IPS-18c (cell line): ENCODE data around the gene TRIM54.
"Not testable (repeated sequence)": the region's sequence is repeated elsewhere in the genome, so short reads cannot be mapped to it uniquely, and the experiment has no call there.

Experiments used
- H3K4me3 ChIP-seq: 2 replicates; pipeline ENCODE4 v1.7.0; 2013; ENCODE audit warnings: low read depth, mild to moderate bottlenecking, low read length, moderate library complexity; ENCODE audit not compliant: insufficient read depth
- H3K9me3 ChIP-seq: one replicate; pipeline ENCODE4 v1.6.1; 2013; ENCODE audit warnings: mild to moderate bottlenecking, low read length, moderate library complexity; ENCODE audit not compliant: control insufficient read depth, insufficient read depth

Gene TRIM54

DNA sequence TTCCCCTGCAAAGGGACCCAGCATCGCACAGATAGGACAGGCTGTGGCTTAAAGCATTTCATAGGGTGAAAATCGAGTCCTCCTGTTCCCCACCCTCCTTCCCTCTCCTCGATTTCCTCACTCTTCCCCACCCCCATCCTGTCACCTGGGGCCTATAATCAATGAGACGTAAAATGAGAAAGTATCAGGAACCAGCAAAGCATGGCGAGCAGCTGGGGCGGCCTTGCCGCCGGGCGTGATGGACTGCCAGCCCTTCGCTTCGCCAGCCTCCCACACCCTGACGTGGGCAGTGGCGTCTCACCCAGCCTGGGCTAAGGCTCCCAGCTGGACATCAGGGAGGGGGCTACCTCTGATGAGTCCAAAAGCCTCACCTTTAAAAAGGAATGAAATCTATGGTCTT, 30.5 kb upstream of the TRIM54 start:
- Histone ChIP-seq H3K9me3 (no peaks in the 10 kb centered on the region), H3K4me3 (no peak overlapping the region)

DNA sequence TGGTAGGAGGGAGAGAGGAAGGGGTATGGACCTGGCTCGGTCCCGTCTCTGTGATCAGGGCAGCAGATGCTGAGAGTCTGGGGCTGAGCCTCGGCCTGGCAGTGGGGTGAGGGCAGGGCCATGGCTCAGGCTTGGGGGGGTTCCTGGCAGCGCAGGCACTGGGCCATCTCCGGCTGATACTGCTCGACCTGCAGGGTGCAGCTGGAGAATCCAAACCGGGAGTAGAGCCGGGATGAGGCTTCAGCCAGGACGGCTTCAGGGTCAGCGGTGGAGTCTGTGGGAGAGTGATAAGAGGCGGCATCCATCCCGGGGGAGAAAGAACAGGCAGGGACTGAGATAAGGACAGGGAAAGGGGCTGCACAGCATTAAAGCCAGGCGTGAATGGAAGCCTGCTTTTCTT, 27.0 kb upstream of the TRIM54 start:
- Histone ChIP-seq H3K4me3 (no peak overlapping the region), H3K9me3 (no peaks in the 10 kb centered on the region)

DNA sequence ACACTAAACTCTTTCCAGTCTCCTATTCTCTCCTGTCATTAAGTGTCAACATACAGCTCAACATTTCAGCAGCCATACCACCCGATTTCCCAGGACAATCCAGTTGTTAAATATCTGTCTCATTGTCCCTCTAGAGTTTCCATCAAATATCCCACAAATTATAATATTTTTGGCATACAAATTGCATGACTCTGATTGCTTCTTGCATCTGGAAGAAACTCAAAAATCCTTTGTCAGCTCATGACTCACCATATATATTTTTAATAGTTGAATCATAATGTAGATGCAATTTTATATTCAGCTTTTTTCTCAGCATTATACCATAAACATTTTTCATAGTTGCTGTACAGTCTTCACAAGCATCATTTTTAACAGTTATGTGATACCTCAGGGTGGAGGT, 26.6 kb upstream of the TRIM54 start:
- Histone ChIP-seq H3K4me3 (no peak overlapping the region), H3K9me3 (no peaks in the 10 kb centered on the region)

DNA sequence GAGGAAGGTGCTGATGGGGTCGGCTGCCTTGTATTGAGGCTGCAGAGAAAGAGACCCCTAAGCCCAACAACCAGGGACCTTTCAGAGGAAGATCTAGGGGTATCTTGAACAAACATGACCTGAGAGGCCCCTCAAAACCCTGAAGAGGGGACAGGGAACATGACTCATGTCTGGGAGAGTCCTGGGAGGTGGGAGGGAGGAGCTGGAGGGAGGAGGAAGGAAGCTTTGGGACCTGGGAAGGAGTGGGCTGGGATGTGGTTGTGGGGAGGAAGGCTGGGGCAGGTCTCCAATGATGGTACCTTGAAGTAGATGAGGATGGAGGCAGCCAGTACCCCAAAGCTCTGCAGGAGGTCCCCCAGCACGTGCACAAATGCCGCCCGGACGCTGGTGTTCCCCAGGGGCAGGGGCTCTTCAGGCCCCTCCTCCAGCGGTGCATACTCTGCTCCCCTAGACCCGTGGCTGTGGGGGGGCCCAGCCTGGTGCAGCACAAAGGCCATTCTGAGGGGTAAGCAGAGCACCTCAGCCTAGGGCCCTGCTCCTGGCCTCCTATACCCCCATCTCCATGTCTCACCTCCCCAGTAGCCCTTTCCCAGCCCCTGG, 25.3 kb upstream of the TRIM54 start:
- no peaks in the 10 kb centered on the region for H3K9me3 ChIP-seq
- H3K4me3 ChIP-seq = no peak overlapping the region; the same call in 1 of the 2 replicates

DNA sequence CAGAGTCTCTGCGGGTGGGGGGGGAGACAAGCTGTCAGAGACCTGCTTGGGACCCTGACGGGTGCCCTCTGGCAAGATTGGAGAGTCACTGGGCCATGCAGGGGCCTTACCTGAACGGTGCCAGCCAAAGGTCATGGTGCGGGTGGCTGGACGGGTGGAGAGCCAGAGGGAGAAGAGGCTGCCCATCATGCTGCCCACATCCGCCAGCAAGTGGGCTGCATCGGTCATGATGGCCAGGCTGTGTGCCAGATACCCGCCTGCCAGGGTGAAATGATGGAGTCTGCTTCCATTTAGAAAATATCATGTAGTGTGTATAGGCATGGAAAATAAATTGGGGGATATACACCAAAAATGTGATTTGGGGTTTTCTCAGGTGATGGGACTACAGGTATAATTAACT, 24.2 kb upstream of the TRIM54 start:
- Histone ChIP-seq H3K4me3 (no peak overlapping the region), H3K9me3 (no peaks in the 10 kb centered on the region)

DNA sequence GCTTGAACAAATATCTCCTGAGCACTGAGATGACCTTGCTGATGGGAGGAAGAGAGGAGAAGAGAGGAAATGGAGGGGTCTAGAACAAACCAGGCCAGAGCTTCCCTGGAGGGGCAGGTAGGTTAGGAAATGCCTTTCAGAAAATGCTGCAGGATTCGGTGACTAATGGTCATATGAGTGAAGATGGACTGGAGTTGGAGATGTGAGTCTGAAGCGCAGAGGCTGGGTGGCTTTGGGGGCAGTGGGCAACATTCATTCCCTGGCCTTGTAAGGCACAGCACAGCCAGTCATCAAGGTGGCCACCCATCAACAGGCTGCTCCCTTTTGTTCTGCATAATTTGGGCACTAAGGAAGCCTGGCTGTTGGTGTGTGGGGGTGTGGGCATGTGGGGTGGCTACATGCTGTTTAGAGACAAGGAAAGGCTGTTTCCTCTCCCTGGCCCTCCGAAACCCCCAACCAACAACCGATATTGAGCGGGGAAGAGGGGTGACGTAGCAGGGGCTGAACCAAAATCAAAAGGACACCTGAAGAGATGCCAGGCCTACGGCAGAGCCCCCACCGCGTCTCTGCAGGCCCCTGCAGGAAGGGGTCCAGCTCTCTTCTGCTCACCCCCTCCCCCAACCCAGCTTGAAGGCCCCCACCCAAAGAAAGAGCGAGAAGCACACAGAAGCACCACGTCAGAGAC, 20.8 kb upstream of the TRIM54 start:
- Histone ChIP-seq H3K4me3 (peak overlapping the region; percentile 36), H3K9me3 (no peaks in the 10 kb centered on the region)

DNA sequence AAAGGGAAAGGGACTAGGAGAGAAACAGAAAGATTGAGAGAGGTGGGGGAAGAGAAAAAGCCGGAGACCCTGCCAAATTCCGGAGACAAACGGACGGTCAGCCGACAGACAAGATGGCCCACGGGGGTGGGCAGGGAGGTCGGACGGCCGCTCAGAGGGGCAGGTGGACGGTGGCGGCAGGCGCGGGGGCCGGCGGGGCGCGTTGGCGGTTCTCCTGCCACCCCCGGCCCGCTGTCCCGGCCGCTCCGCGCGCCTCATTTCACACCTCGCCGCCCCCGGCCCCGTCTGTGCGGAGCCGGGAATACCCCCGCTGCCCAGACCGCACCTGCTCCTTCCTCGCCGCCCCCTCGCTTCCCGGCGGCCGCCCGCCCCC, 20.3 kb upstream of the TRIM54 start:
- Histone ChIP-seq H3K4me3 (peak overlapping the region; percentile 36; the same call in 1 of the 2 replicates), H3K9me3 (no peaks in the 10 kb centered on the region)

DNA sequence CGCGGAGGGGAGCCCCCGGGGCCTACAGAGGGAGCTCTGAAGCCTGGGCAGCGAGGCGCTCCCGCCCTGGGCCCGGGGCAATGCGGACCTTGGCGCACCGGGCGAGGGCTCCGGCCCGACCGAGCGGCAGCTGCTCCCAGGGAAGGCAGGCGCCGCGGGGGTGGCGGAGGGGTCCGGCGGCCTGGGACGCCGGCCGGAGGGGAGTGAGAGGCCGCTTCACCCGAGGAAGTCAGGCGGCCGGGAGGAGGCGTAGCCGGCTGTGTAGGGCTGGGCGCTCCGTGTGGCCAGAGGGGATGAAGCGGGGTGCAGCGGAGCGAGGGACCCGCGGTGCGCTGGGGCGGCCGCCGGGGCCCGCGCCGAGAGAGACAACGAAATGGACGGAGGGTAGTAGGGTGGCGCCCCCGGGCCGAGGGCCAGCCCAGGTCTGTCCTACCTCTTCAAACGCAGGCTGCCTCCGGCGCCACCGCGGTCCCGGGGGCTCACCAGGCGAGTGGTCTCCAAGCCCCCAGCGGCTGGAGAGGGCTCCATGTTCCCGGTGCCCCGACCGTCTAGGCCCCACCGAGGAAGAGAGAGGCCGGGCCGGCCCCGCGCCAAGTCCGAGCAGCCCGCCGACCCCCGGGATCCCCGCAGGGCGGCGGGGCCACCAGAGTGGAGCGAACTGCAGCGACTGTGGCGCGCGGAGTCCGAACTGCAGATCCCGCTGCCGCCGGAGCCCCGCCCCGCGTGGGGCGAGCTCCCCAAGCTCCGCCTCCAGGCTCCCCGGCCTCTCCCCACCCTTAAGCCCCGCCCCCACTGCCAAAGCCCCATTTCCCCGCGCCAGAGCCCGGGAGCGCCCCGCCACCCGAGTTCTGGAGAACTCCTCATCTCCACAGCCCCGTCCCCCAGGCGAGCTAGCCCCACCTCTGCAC, 19.6 kb upstream of the TRIM54 start, which contains the start of gene SLC30A3:
SLC30A3 (minus strand) TSS at position 669 of the 908 bp plus-strand sequence; CDS start at position 528, 141 bp downstream.
- no peaks in the 10 kb centered on the region for H3K9me3 ChIP-seq
- H3K4me3 ChIP-seq = peak within 1 kb of the TSS; percentile 61

DNA sequence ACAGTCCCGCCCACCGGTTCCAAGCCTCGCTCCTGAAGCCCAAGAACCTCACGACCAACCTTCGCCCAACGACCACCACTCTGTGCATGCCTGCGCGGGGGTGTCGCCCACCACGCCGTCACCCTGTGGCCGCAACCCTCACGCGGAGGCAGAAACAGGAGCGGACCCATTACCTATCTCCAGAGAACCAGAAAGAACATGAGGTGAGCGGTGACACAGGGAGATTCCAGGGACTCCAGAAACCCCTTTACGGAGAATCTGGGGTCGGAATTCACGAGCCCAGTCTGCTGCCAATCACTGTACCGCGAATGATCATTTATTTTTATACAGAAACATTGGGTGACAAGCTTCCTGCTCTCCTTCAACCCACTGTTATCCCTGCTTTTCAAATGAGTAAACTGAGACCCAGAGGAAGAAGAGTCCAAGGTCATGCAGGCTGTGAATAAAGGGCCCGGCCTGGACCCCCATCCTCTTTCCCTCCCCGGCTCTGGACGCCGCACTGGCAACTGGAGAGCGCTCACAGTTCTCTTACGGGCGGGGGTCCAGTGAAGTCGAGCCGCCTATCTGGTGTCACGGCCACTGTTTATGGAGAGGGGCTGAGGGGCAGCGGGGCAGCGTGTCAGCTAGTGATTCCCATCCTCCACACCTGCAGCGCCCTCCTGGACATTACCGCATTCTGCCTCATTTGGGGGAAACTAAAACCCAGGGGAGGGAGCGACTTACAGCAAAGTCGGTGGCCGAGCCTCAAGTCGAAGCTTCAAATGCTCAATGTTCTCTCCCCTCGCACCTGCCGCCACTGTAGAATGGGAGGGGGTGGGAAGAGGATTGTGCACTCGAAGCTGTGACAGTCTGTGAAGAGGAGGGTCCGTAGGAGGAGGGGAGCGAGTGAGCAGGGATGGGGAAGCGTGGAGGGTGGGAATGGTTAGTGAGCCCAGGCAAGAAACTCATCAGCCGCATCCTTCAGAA, 18.7 kb upstream of the TRIM54 start:
- H3K9me3 ChIP-seq = no peaks in the 10 kb centered on the region
- peak overlapping the region; percentile 61 for H3K4me3 ChIP-seq

DNA sequence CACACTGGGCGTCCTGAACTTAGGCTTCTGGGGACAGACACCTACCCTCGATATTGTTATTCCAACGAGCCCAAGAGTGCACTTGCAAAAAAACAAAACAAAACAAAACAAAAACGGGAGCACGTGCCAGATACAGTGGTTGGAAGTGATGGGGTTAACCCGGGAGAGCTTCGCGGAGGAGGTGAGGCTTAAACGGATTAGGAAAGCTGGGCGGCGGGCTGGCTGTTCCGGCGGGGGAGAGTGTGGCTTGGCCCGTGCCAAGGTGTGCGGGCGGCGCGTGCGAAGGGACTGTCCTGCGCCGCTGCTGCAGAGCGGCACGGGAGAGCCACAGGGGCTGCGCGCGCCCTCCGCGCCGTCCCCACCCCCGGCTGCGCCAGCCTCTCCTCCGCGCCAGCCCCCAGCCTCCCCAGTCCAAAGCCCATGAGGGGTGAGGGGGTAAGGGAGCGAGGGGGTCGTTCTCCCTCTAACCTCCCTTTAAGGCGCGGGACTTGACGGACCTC, 17.9 kb upstream of the TRIM54 start:
- Histone ChIP-seq H3K4me3 (peak overlapping the region; percentile 61; the same call in 1 of the 2 replicates), H3K9me3 (no peaks in the 10 kb centered on the region)

DNA sequence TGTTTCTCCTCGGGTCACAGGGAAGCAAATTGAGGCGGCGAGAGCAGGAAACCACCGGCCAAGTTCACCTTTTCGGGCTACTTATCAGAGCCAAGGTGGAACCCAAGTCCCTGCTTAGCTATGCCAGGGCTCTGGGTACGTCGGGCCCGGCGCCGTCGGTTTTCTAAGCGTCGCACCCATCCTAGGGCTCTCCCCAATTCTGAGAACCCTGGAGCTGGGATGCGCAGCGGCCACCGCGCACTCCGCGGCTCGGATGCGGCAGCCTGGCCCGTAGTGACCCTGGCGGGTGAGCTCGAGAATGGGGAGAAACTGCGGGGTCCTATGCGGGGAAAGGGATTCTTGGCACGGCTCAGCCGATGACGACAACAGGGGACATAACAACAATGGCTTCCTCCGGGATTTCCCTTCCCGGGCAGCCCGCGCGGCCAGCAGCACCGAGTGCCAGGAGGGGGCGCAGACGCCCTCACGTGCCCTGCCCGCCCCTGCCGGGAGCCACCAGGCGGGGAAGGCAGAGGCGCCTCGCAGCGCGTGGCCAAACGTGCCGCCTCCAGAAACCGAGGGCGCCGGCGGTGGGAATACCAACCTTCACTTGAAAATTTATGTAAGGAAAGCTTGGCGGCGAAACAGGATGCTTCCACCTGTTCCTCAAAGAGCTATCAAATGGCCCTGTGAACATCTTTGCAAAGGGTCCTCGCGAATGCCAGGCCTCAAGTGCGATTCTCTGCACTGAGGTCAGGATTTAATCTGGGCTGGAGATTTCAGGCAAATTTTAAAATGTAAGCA, 17.3 kb upstream of the TRIM54 start:
- no peaks in the 10 kb centered on the region for H3K9me3 ChIP-seq
- peak overlapping the region; percentile 61 for H3K4me3 ChIP-seq

DNA sequence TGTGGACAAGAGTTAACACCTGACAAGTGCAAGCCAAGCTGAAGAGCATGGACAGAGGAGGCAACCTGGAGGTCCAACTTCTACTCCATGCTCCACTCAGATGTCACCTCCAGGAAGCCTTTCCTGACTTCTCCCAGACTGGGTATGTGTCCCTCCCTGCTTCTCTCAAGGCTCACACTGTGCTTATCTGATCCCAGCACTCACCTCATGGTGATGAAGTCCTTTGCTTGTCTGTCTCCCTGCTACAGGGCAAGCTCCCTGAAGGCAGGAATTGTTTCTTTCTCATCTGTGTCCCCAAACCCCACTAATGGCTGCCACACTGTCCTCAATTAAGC, 16.7 kb upstream of the TRIM54 start:
- H3K9me3 ChIP-seq = no peaks in the 10 kb centered on the region
- no peak overlapping the region for H3K4me3 ChIP-seq

DNA sequence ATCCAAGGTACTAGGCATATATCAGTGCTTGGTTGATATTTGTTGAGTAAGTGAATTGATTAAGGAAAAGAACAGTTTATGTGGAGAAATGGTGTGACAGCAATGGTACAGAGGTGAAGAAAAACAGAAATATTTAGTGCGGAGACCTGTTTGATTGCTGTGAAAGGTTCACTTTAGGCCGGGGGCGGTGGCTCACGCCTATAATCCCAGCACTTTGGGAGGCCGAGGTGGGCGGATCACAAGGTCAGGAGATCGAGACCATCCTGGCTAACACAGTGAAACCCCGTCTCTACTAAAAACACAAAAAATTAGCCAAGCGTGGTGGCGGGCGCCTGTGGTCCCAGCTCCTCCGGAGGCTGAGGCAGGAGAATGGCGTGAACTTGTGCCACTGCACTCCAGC, 13.9 kb upstream of the TRIM54 start:
- not testable (repeated sequence) for H3K9me3 ChIP-seq, H3K4me3 ChIP-seq

DNA sequence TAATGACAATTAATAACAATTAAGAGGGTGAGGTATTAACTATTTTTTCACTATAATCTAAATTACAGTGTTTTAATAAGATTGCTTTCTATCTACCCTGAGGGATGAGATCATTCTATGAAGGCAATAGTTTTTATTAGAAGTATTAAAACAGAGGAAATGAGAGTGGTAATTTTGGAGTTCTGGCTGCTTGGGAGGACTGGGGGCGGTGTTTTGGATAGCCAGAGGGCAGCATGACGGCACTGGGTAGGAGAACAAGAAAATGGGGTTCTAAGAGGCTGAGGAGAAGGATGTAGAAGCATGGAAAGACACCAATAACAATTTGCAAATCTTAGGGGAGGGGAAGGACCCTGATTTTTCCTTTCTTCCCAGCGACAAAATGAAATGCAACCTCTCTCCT, 12.1 kb upstream of the TRIM54 start:
- H3K4me3 ChIP-seq = no peak overlapping the region
- H3K9me3 ChIP-seq = no peaks in the 10 kb centered on the region

DNA sequence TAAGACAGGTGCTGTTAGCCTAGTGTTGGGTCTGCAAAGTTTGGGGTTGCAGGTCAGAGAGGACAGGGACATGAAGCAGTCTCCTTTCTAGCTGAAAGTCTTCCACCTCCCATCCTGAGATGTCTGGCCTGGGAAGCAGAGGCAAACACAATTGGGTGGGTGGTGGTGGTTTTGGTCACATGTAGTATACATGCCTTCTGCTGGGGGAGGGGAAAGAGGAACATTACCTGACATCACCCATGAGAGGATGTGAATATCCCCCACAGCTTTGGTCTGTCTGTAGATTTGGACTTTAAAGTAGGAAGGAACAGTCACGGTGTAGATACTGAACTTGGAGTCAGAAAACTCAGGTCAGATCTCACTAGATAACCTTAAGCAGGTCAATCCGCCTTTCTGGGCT, 11.6 kb upstream of the TRIM54 start:
- Histone ChIP-seq H3K9me3 (no peaks in the 10 kb centered on the region), H3K4me3 (no peak overlapping the region)

DNA sequence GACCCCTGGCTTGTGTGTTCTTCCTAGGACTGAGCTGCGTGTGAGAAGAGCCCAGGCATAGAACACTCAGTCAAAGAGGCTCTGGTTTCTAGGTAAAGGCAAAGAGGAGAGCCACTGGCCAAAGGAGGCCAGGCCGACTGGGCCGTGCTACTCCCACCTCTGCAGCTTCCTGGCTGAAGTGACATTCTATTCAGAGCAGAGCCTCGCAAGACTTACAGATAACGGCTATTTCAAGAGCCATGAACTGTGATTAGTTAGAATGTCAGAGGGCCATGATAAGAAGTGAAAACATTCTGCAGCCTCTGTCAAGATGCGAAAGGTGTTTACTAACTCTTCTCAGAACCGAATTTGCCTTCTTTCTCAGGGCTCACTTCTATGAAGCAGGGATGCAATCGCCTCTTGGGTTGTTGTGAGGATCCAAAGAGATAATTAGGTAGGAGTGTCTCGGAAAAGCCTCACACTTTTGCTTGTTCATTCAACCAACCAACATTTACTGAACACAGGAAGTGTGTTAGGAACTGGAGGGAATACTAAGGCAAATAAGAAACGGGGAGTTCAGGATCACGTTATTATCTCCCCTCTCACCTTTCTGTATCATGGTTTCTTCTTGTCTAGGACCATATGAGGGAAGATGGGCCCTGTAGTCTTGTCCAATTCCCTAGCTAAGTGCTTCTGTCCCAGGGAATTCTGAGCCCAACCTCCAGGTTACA, 10.4 kb upstream of the TRIM54 start:
- no peak overlapping the region for H3K4me3 ChIP-seq
- H3K9me3 ChIP-seq = no peaks in the 10 kb centered on the region
